HG03025 (cell line): Measurements from ENCODE around the gene GAA.

Experiments used
- ATAC-seq: cut with Tn5 transposase; IDR thresholded peaks from one replicate; pipeline ENCODE4 v1.9.1; 2021; ENCODE audit warnings: mild to moderate bottlenecking, moderate library complexity; ENCODE audit not compliant: unreplicated experiment, low FRiP score

Gene GAA

GRCh38 chr17:80115159-80115558 lies 13.8 kb downstream of the GAA start:
- ATAC-seq: no peak

GRCh38 chr17:80116276-80116920 lies 15.0 kb downstream of the GAA start:
- no peak for ATAC-seq

- no peak for ATAC-seq
Measured at GRCh38 chr17:80116921-80117380, 15.6 kb downstream of the GAA start.

- ATAC-seq: no peak
Measured at GRCh38 chr17:80117491-80118401, 16.4 kb downstream of the GAA start.

GRCh38 chr17:80118601-80119270 lies 17.4 kb downstream of the GAA start:
- no peak for ATAC-seq

- ATAC-seq: no peak
Measured at GRCh38 chr17:80119271-80119791, 17.9 kb downstream of the GAA start.

GRCh38 chr17:80119839-80120238 lies 18.5 kb downstream of the GAA start:
- ATAC-seq: no peak

- ATAC-seq: no peak
Measured at GRCh38 chr17:80122026-80122575, 20.7 kb downstream of the GAA start.

- no peak for ATAC-seq
Measured at GRCh38 chr17:80122926-80123505, 21.6 kb downstream of the GAA start.

GRCh38 chr17:80123791-80124190 lies 22.4 kb downstream of the GAA start:
- no peak for ATAC-seq

GRCh38 chr17:80124351-80124981 lies 23.1 kb downstream of the GAA start:
- no peak for ATAC-seq

GRCh38 chr17:80125656-80126448 lies 24.5 kb downstream of the GAA start:
- no peak for ATAC-seq

GRCh38 chr17:80126449-80126715 lies 25.0 kb downstream of the GAA start:
- ATAC-seq: no peak

GRCh38 chr17:80129006-80129565 lies 27.7 kb downstream of the GAA start:
- no peak for ATAC-seq

GRCh38 chr17:80130992-80131391 lies 29.6 kb downstream of the GAA start:
- ATAC-seq: no peak

GRCh38 chr17:80132906-80133625 lies 31.7 kb downstream of the GAA start:
- ATAC-seq: no peak

GRCh38 chr17:80133626-80133970 lies 32.2 kb downstream of the GAA start:
- ATAC-seq: no peak

- ATAC-seq: no peak
Measured at GRCh38 chr17:80137131-80137530, 35.8 kb downstream of the GAA start.
